ENCODE data around the gene ZHX3. TPM values are rescaled to one million over a fixed set of nuclear protein-coding genes. Genes with fewer than 3 reads are reported as not detected.

Gene ZHX3
- total RNA-seq, 4 donors from 2014 or later, result 47.1 to 58.6 (median 50.7) TPM

- no peak overlapping the region for H3K27ac ChIP-seq
- peaks cover 0 to 29% (median 0%) of the 10 kb centered on the region in 3 donors for H3K36me3 ChIP-seq
- 94 to 95% methylated on average over 3 of the region's 3 CpGs for WGBS, 2 donors
- TF ChIP-seq EP300 (IDR thresholded peaks at IDR 0.05) (no peak), CTCF (IDR thresholded peaks at IDR 0.05) (no peak), POLR2A (IDR thresholded peaks at IDR 0.05) (no peak)
- H3K9me3 ChIP-seq, result peaks cover 0 to 55% (median 16%) of the 10 kb centered on the region in 4 donors
- H3K4me1 ChIP-seq, result no peaks in the 10 kb centered on the region
- no peak overlapping the region for H3K4me3 ChIP-seq
- no peak for DNase-seq (ENCODE audit: low spot score in 2 of 2)
- no peaks in the 10 kb centered on the region for H3K27me3 ChIP-seq
These were observed 125.0 kb downstream of the ZHX3 start for GRCh38 chr20:41192575-41192974.

GRCh38 chr20:41191562-41192500, 125.7 kb downstream of the ZHX3 start:
- Histone ChIP-seq H3K4me3 (no peak overlapping the region), H3K9me3 (peaks cover 0 to 56% (median 15%) of the 10 kb centered on the region in 4 donors), H3K27ac (no peak overlapping the region), H3K27me3 (no peaks in the 10 kb centered on the region), H3K36me3 (peaks cover 0 to 31% (median 0%) of the 10 kb centered on the region in 3 donors), H3K4me1 (no peaks in the 10 kb centered on the region)
- 90 to 96% methylated on average over 5 of the region's 5 CpGs for WGBS, 2 donors
- no peak for TF ChIP-seq POLR2A (IDR thresholded peaks at IDR 0.05)
- TF ChIP-seq EP300 (IDR thresholded peaks at IDR 0.05), result no peak
- TF ChIP-seq CTCF (IDR thresholded peaks at IDR 0.05), result no peak
- peak in 1 of 2 donors; percentile 3 for DNase-seq (ENCODE audit: low spot score in 2 of 2)

- no peaks in the 10 kb centered on the region for H3K27me3 ChIP-seq
- no peak overlapping the region for H3K27ac ChIP-seq
- TF ChIP-seq POLR2A (IDR thresholded peaks at IDR 0.05) (no peak), EP300 (IDR thresholded peaks at IDR 0.05) (no peak), CTCF (IDR thresholded peaks at IDR 0.05) (no peak)
- no peak for DNase-seq (ENCODE audit: low spot score in 2 of 2)
- peaks cover 0 to 49% (median 0%) of the 10 kb centered on the region in 3 donors for H3K36me3 ChIP-seq
- no peak overlapping the region for H3K4me3 ChIP-seq
- H3K4me1 ChIP-seq, result no peaks in the 10 kb centered on the region
- H3K9me3 ChIP-seq, result peaks cover 0 to 44% (median 12%) of the 10 kb centered on the region in 4 donors
These were observed 129.9 kb downstream of the ZHX3 start for GRCh38 chr20:41187668-41188067.

- Histone ChIP-seq H3K9me3 (peaks cover 0 to 20% (median 5%) of the 10 kb centered on the region in 4 donors), H3K4me1 (no peaks in the 10 kb centered on the region), H3K4me3 (no peak overlapping the region), H3K36me3 (peaks cover 0 to 40% (median 0%) of the 10 kb centered on the region in 3 donors), H3K27me3 (no peaks in the 10 kb centered on the region), H3K27ac (no peak overlapping the region)
- DNase-seq (ENCODE audit: low spot score in 2 of 2), result peak in 1 of 2 donors; percentile 5
- 85 to 95% methylated on average over 11 of the region's 11 CpGs for WGBS, 2 donors
- no peak for TF ChIP-seq CTCF (IDR thresholded peaks at IDR 0.05)
- TF ChIP-seq EP300 (IDR thresholded peaks at IDR 0.05), result no peak
- TF ChIP-seq POLR2A (IDR thresholded peaks at IDR 0.05), result no peak
These were observed 132.3 kb downstream of the ZHX3 start for GRCh38 chr20:41185013-41185757.
